DOHH2 (cell line): ENCODE measurements around the gene GSTM5.

Source experiments
- H3F3A ChIP-seq: fragments of 200-600 bp; sonication (generic), shearing (Covaris generic); 2 replicates; pipeline ENCODE4 v1.6.0; 2016; ENCODE audit warnings: antibody characterized with exemption, mild to moderate bottlenecking; ENCODE audit not compliant: control insufficient read depth, insufficient read depth
- H3K27ac ChIP-seq: fragments of 200-600 bp; sonication (generic); 2 replicates; pipeline ENCODE4 v1.5.1; 2014; ENCODE audit warnings: low read depth, mild to moderate bottlenecking, low read length, moderate library complexity
- H3K27me3 ChIP-seq: fragments of 200-600 bp; sonication (generic); 2 replicates; pipeline ENCODE4 v1.6.1; 2014; ENCODE audit warnings: mild to moderate bottlenecking, low read length, mixed read lengths; ENCODE audit not compliant: control insufficient read depth
- H3K36me3 ChIP-seq: fragments of 200-600 bp; sonication (generic); 2 replicates; pipeline ENCODE4 v1.6.1; 2014; ENCODE audit warnings: mild to moderate bottlenecking, low read length, moderate library complexity, mixed read lengths; ENCODE audit not compliant: control insufficient read depth
- H3K4me1 ChIP-seq: fragments of 200-600 bp; sonication (generic); 2 replicates; pipeline ENCODE4 v1.6.1; 2014; ENCODE audit warnings: mild to moderate bottlenecking, low read length, mixed read lengths; ENCODE audit not compliant: control insufficient read depth
- H3K4me2 ChIP-seq: fragments of 200-600 bp; sonication (generic); 2 replicates; pipeline ENCODE4 v1.6.0; 2014; ENCODE audit warnings: mild to moderate bottlenecking, low read length, moderate library complexity
- H3K4me3 ChIP-seq: fragments of 200-600 bp; sonication (generic); 2 replicates; pipeline ENCODE4 v1.5.1; 2014; ENCODE audit warnings: mild to moderate bottlenecking, low read length, mixed read lengths
- H3K79me2 ChIP-seq: fragments of 200-600 bp; sonication (generic); 2 replicates; pipeline ENCODE4 v1.6.1; 2014; ENCODE audit warnings: mild to moderate bottlenecking, low read length, mixed read lengths; ENCODE audit not compliant: control insufficient read depth
- H3K9me2 ChIP-seq: fragments of 200-600 bp; sonication (generic); replicated peaks from 2 replicates; pipeline ENCODE4 v1.6.1; 2014; ENCODE audit warnings: mild to moderate bottlenecking, low read length, mixed read lengths; ENCODE audit not compliant: control insufficient read depth
- H3K9me3 ChIP-seq: fragments of 200-600 bp; sonication (generic); 2 replicates; pipeline ENCODE4 v1.6.1; 2014; ENCODE audit warnings: antibody characterized with exemption, low read length, mixed read lengths; ENCODE audit not compliant: control insufficient read depth, insufficient read depth
- H4K20me1 ChIP-seq: fragments of 200-600 bp; sonication (generic); 2 replicates; pipeline ENCODE4 v1.6.0; 2014; ENCODE audit warnings: low read depth, mild to moderate bottlenecking, antibody characterized with exemption, low read length, moderate library complexity; ENCODE audit not compliant: control insufficient read depth, insufficient read depth
- EZH2phosphoT487 ChIP-seq: fragments of 200-600 bp; sonication (generic); IDR thresholded peaks from 2 replicates; pipeline ENCODE4 v1.6.1; 2017; ENCODE audit warnings: borderline replicate concordance, mild to moderate bottlenecking, antibody characterized with exemption, low read length, moderate library complexity, mixed read lengths
- TF ChIP-seq, protein P1 (sequence below): fragments of 200-600 bp; sonication (generic); IDR thresholded peaks from one replicate; pipeline ENCODE4 v1.5.1; 2014; ENCODE audit warnings: antibody characterized with exemption, mild to moderate bottlenecking, low read depth, low read length; ENCODE audit not compliant: poor library complexity, severe bottlenecking

GSTM5 gene

DNA sequence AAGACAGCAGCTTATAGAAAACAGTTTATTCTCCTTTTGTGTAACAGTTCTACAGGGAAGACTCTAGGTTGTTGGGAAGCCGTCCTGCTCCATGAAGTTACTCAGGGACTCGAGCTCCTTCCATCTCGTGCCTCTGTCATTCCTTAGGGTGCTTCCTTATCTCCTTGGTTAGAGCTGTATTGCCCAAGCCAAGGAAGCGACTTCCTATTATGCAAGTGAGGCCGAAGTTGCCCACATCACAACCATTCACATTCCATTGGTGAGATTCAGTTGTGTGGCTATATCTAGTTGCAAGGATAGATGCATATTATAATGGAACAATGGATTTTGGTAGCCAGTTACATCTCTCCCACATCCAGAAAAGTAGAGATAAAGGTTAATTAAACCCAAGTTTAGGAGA lies 9.0 kb downstream of the GSTM5 start:
- H3F3A ChIP-seq = no peaks in the 10 kb centered on the region
- no peaks in the 10 kb centered on the region for H4K20me1 ChIP-seq
- H3K9me3 ChIP-seq = no peaks in the 10 kb centered on the region
- no peaks in the 10 kb centered on the region for H3K4me1 ChIP-seq
- no peaks in the 10 kb centered on the region for H3K79me2 ChIP-seq
- no peak overlapping the region for H3K4me2 ChIP-seq
- H3K27me3 ChIP-seq = peaks cover 5% of the 10 kb centered on the region; the same call in 1 of the 2 replicates
- no peak for TF ChIP-seq EZH2phosphoT487
- TF ChIP-seq, protein P1, sequence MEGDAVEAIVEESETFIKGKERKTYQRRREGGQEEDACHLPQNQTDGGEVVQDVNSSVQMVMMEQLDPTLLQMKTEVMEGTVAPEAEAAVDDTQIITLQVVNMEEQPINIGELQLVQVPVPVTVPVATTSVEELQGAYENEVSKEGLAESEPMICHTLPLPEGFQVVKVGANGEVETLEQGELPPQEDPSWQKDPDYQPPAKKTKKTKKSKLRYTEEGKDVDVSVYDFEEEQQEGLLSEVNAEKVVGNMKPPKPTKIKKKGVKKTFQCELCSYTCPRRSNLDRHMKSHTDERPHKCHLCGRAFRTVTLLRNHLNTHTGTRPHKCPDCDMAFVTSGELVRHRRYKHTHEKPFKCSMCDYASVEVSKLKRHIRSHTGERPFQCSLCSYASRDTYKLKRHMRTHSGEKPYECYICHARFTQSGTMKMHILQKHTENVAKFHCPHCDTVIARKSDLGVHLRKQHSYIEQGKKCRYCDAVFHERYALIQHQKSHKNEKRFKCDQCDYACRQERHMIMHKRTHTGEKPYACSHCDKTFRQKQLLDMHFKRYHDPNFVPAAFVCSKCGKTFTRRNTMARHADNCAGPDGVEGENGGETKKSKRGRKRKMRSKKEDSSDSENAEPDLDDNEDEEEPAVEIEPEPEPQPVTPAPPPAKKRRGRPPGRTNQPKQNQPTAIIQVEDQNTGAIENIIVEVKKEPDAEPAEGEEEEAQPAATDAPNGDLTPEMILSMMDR = no peak
- no peak overlapping the region for H3K4me3 ChIP-seq
- H3K9me2 ChIP-seq = no peaks in the 10 kb centered on the region
- H3K36me3 ChIP-seq = no peaks in the 10 kb centered on the region
- H3K27ac ChIP-seq = no peak overlapping the region

DNA sequence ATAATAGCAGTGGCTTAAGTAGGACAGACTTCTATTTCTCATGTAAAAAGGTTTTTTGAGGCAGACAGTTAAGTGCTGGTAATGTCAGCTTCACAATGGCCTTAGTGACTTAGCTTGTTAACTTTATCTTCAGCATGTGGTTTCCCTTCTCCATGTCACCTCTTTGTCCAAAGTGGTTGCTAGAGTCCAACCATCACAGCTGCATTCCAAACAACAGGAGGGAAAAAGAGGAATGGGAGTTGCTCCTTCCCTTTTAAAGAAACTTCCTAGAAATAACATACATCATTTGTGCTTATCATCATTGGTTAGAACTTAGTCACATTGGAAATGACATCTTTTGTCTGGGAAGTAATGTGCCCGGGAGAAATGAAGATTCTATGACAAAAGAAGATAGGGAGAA lies 9.9 kb downstream of the GSTM5 start:
- Histone ChIP-seq H3K36me3 (no peaks in the 10 kb centered on the region), H3K9me3 (no peaks in the 10 kb centered on the region), H4K20me1 (no peaks in the 10 kb centered on the region), H3K4me2 (no peak overlapping the region), H3K9me2 (no peaks in the 10 kb centered on the region), H3K27ac (no peak overlapping the region), H3F3A (no peaks in the 10 kb centered on the region), H3K79me2 (no peaks in the 10 kb centered on the region), H3K4me3 (no peak overlapping the region), H3K4me1 (no peaks in the 10 kb centered on the region), H3K27me3 (peaks cover 5% of the 10 kb centered on the region; the same call in 1 of the 2 replicates)
- TF ChIP-seq, protein P1 = no peak
- TF ChIP-seq EZH2phosphoT487 = no peak

DNA sequence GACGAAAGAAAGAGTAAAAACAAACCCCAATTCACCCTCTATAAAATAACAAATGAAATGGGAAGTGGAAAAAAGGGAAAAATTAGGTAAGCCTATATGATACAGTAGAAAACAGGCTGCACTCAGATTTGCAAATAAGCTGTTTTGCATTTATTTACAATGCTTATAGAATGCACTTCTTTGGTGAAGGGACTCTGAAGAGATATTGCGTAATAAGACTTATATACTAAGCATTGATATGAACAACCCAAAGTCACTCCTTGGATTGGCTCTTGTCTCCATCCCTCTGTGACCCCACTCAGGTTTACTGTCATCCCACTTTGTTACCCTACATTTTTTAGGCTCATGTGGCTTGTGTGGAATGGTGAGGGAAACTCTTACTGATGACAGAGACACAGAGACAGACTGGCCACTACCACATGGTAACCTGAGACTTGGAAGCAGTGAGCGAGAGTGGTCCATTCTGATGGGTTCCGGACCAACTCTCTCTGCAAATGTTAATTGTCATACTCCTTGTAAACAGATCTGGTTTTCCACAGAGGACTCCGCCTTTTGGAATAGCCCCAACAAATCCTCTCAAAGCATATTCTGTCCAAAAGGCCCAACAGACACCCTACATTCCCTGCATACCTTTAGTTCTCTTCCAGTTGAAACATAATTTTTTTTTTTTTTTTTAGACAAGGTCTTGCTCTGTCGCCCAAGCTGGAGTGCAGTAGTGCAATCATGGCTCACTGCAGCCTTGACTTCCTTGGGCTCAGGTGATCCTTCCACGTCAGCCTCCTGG lies 11.0 kb downstream of the GSTM5 start:
- H3K4me1 ChIP-seq = no peaks in the 10 kb centered on the region
- H3K27ac ChIP-seq = no peak overlapping the region
- H3K36me3 ChIP-seq = no peaks in the 10 kb centered on the region
- H3K4me2 ChIP-seq = no peak overlapping the region
- no peaks in the 10 kb centered on the region for H4K20me1 ChIP-seq
- no peaks in the 10 kb centered on the region for H3K79me2 ChIP-seq
- peaks cover 5% of the 10 kb centered on the region; the same call in 1 of the 2 replicates for H3K27me3 ChIP-seq
- no peak for TF ChIP-seq EZH2phosphoT487
- TF ChIP-seq, protein P1 = no peak
- H3K9me2 ChIP-seq = no peaks in the 10 kb centered on the region
- H3K4me3 ChIP-seq = no peak overlapping the region
- H3F3A ChIP-seq = no peaks in the 10 kb centered on the region
- no peaks in the 10 kb centered on the region for H3K9me3 ChIP-seq
